CD14-positive monocyte (primary cell): Measurements from ENCODE around the gene GRM5. TPM values are rescaled to one million over a fixed set of nuclear protein-coding genes. Genes with fewer than 3 reads are reported as not detected.

Source experiments
- DNase-seq, 3 donors: peaks; one replicate each; pipeline ENCODE4 v3.0.0-alpha.2; 2011 to 2022
- H2AFZ ChIP-seq: 2 replicates; pipeline ENCODE4 v1.6.0; 2012; ENCODE audit warnings: mild to moderate bottlenecking, low read depth, low read length, inconsistent platforms; ENCODE audit not compliant: insufficient read depth, poor library complexity, severe bottlenecking
- H3K27ac ChIP-seq, 2 donors: 1 replicate in 1 of 2; 2 replicates in 1 of 2; pipeline ENCODE4 v1.5.1; 2012 to 2013; ENCODE audit warnings: low read length in 2 of 2, control low read depth in 1 of 2, inconsistent platforms in 1 of 2, low read depth in 1 of 2, mild to moderate bottlenecking in 1 of 2
- H3K27me3 ChIP-seq, 2 donors: one replicate each; pipeline versions ENCODE4 v1.6.0 to v1.6.1; 2011 to 2013; ENCODE audit warnings: low read length in 2 of 2; ENCODE audit not compliant: control insufficient read depth in 2 of 2, insufficient read depth in 2 of 2
- H3K36me3 ChIP-seq, 2 donors: replicated peaks in 1 of 2; 1 replicate in 1 of 2; 2 replicates in 1 of 2; pipeline versions ENCODE4 v1.5.1 to v1.6.1; 2012 to 2013; ENCODE audit warnings: low read length in 2 of 2, control low read depth in 1 of 2, inconsistent platforms in 1 of 2, mild to moderate bottlenecking in 1 of 2; ENCODE audit not compliant: insufficient read depth in 2 of 2, control insufficient read depth in 1 of 2
- H3K4me1 ChIP-seq, 2 donors: 1 replicate in 1 of 2; 2 replicates in 1 of 2; pipeline versions ENCODE4 v1.5.1 to v1.6.1; 2012 to 2013; ENCODE audit warnings: low read length in 2 of 2, control low read depth in 1 of 2, inconsistent platforms in 1 of 2, mild to moderate bottlenecking in 1 of 2, moderate library complexity in 1 of 2; ENCODE audit not compliant: insufficient read depth in 2 of 2, control insufficient read depth in 1 of 2
- H3K4me2 ChIP-seq: replicated peaks from 2 replicates; pipeline ENCODE3; 2012; ENCODE audit warnings: low read length, moderate library complexity, mild to moderate bottlenecking; ENCODE audit not compliant: poor library complexity, severe bottlenecking; ENCODE audit errors: extremely low read depth
- H3K4me3 ChIP-seq, 3 experiments: fragments of 200-600 bp in 1 of 3; sonication (generic) in 1 of 3; replicated peaks in 1 of 3; 1 replicate in 2 of 3; 2 replicates in 1 of 3; pipeline ENCODE4 v1.5.1; 2011 to 2013; ENCODE audit warnings: low read length in 3 of 3, mild to moderate bottlenecking in 3 of 3, control low read depth in 2 of 3, low read depth in 2 of 3, inconsistent platforms in 1 of 3, moderate library complexity in 1 of 3
- H3K79me2 ChIP-seq: 2 replicates; pipeline ENCODE4 v1.6.0; 2012; ENCODE audit warnings: mild to moderate bottlenecking, control low read depth, inconsistent platforms, low read length, moderate library complexity; ENCODE audit not compliant: insufficient read depth
- H3K9ac ChIP-seq: 2 replicates; pipeline ENCODE4 v1.6.0; 2017; ENCODE audit warnings: low read length, mild to moderate bottlenecking; ENCODE audit not compliant: insufficient read depth, poor library complexity, severe bottlenecking
- H3K9me3 ChIP-seq, 2 donors: replicated peaks in 1 of 2; 1 replicate in 1 of 2; 2 replicates in 1 of 2; pipeline versions ENCODE4 v1.5.1 to v1.6.1; 2012 to 2013; ENCODE audit warnings: low read length in 2 of 2, control low read depth in 1 of 2; ENCODE audit not compliant: control insufficient read depth in 1 of 2, insufficient read depth in 1 of 2
- H4K20me1 ChIP-seq: 2 replicates; pipeline ENCODE4 v1.6.0; 2012; ENCODE audit warnings: mild to moderate bottlenecking, low read length, control low read depth, moderate library complexity; ENCODE audit not compliant: insufficient read depth
- H3K27ac Mint-ChIP-seq, 7 donors: one replicate each; pipeline ENCODE4 v1.8.0; 2020; ENCODE audit warnings: mild to moderate bottlenecking in 7 of 7, mixed read lengths in 7 of 7, moderate library complexity in 6 of 7, inconsistent platforms in 2 of 7
- H3K27me3 Mint-ChIP-seq, 3 donors: one replicate each; pipeline ENCODE4 v1.8.0; 2021 to 2022; ENCODE audit warnings: low read depth in 3 of 3, mild to moderate bottlenecking in 3 of 3, mixed read lengths in 3 of 3, moderate library complexity in 3 of 3, inconsistent platforms in 1 of 3
- H3K36me3 Mint-ChIP-seq, 2 donors: one replicate each; pipeline ENCODE4 v1.8.0; 2020; ENCODE audit warnings: mixed read lengths in 2 of 2, inconsistent platforms in 1 of 2, mild to moderate bottlenecking in 1 of 2
- H3K4me1 Mint-ChIP-seq: one replicate; pipeline ENCODE4 v1.8.0; 2020; ENCODE audit warnings: mild to moderate bottlenecking, mixed read lengths
- H3K4me3 Mint-ChIP-seq, 2 donors: one replicate each; pipeline ENCODE4 v1.8.0; 2020; ENCODE audit warnings: mild to moderate bottlenecking in 2 of 2, mixed read lengths in 2 of 2, moderate library complexity in 1 of 2
- H3K9me3 Mint-ChIP-seq, 7 donors: one replicate each; pipeline ENCODE4 v1.8.0; 2020 to 2022; ENCODE audit warnings: mixed read lengths in 7 of 7, mild to moderate bottlenecking in 6 of 7, moderate library complexity in 6 of 7, inconsistent platforms in 2 of 7
- WGBS: methylation state at CpG from one replicate; pipeline ENCODE4 v1.1.5; 2013; ENCODE audit warnings: missing lambda C conversion rate; ENCODE audit not compliant: insufficient coverage; 5-methylcytosine and 5-hydroxymethylcytosine counted together
- intact Hi-C, 2 donors: fragments of 100-400 bp; cut with micrococcal nuclease; formaldehyde crosslinking; loops; one replicate each; pipeline versions ENCODE4 v1.15.0 to v1.15.1; 2023
- polyA plus RNA-seq, 3 donors: library from polyadenylated mRNA; depleted of rRNA in 1 of 3; unstranded in 2 of 3; stranded (reverse) in 1 of 3; fragments of 300-500 nt in 2 of 3; fragments of >200 nt in 1 of 3; fragmentation: Illumina TruSeq in 2 of 3; gene quantifications; 1 replicate in 2 of 3; 2 replicates in 1 of 3; pipeline ENCODE4 v1.2.3, GENCODE V29; 2012 to 2021
- TF ChIP-seq, protein P1 (sequence below): fragments of 200-600 bp; IDR thresholded peaks from one replicate; pipeline ENCODE4 v1.8.0; 2022; ENCODE audit warnings: antibody characterized with exemption, mild to moderate bottlenecking

Gene GRM5
- polyA plus RNA-seq, 3 donors = not detected

DNA sequence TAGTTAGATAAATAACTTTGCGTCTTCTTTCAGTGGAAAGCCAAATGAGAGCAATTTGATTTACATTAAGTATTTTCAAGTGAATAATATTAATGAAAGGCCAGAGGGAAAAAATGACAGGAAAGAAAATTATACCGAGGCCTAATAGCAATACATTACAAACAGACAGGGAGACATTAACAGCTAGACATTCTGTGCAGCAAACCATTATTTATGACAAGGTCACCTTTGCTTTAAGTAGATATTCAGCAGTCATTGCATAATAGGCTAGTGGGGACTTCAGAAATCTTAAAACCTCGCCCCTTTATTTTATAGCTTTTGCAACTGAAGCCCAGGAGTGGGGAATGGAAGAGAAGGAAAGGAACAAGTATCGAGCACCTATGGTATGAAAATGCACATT lies 321.6 kb downstream of the GRM5 start:
- Histone ChIP-seq H3K36me3 (no peaks in the 10 kb centered on the region), H3K4me1 (no peaks in the 10 kb centered on the region), H3K9ac (no peak overlapping the region), H3K9me3 (peaks cover 12 to 30% of the 10 kb centered on the region in 2 donors), H3K79me2 (no peaks in the 10 kb centered on the region), H3K27ac (no peak overlapping the region), H2AFZ (no peak overlapping the region), H3K27me3 (no peaks in the 10 kb centered on the region), H3K4me3 (no peak overlapping the region), H4K20me1 (no peaks in the 10 kb centered on the region), H3K4me2 (no peak overlapping the region)
- no peak for DNase-seq
- intact Hi-C loops = no loop called here
- Mint-ChIP-seq H3K9me3 (peaks cover 0 to 16% (median 11%) of the 10 kb centered on the region in 7 donors), H3K4me1 (no peaks in the 10 kb centered on the region), H3K36me3 (no peaks in the 10 kb centered on the region), H3K4me3 (no peak overlapping the region), H3K27me3 (no peaks in the 10 kb centered on the region), H3K27ac (no peak overlapping the region)
- no CpG with 5 or more reads among the region's 4 CpGs for WGBS
- TF ChIP-seq, protein P1, sequence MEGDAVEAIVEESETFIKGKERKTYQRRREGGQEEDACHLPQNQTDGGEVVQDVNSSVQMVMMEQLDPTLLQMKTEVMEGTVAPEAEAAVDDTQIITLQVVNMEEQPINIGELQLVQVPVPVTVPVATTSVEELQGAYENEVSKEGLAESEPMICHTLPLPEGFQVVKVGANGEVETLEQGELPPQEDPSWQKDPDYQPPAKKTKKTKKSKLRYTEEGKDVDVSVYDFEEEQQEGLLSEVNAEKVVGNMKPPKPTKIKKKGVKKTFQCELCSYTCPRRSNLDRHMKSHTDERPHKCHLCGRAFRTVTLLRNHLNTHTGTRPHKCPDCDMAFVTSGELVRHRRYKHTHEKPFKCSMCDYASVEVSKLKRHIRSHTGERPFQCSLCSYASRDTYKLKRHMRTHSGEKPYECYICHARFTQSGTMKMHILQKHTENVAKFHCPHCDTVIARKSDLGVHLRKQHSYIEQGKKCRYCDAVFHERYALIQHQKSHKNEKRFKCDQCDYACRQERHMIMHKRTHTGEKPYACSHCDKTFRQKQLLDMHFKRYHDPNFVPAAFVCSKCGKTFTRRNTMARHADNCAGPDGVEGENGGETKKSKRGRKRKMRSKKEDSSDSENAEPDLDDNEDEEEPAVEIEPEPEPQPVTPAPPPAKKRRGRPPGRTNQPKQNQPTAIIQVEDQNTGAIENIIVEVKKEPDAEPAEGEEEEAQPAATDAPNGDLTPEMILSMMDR = no peak

- Histone ChIP-seq H3K9me3 (peaks cover 0 to 6% of the 10 kb centered on the region in 2 donors), H3K27ac (no peak overlapping the region), H3K4me3 (no peak overlapping the region), H3K4me1 (no peaks in the 10 kb centered on the region), H3K27me3 (no peaks in the 10 kb centered on the region), H3K4me2 (no peak overlapping the region), H3K9ac (no peak overlapping the region), H3K36me3 (no peaks in the 10 kb centered on the region), H2AFZ (no peak overlapping the region), H3K79me2 (no peaks in the 10 kb centered on the region), H4K20me1 (no peaks in the 10 kb centered on the region)
- H3K9me3 Mint-ChIP-seq = peaks cover 0 to 4% (median 0%) of the 10 kb centered on the region in 7 donors
- H3K27ac Mint-ChIP-seq = no peak overlapping the region
- DNase-seq = no peak
- H3K27me3 Mint-ChIP-seq = no peaks in the 10 kb centered on the region
- TF ChIP-seq, protein P1 = no peak
- no peaks in the 10 kb centered on the region for H3K4me1 Mint-ChIP-seq
- no peak overlapping the region for H3K4me3 Mint-ChIP-seq
- H3K36me3 Mint-ChIP-seq = no peaks in the 10 kb centered on the region
- WGBS = 73% methylated on average over 2 of the region's 8 CpGs
- intact Hi-C loops = no loop called here
These were observed 326.3 kb downstream of the GRM5 start for GRCh38 chr11:88739524-88739923.
